Superior temporal gyrus (tissue), 1 donor: ENCODE measurements around the gene RBM28.

Experiments used
- DNase-seq: peaks from one replicate; pipeline ENCODE4 v3.0.0-alpha.2; 2016; ENCODE audit errors: extremely low spot score

RBM28 gene

DNA sequence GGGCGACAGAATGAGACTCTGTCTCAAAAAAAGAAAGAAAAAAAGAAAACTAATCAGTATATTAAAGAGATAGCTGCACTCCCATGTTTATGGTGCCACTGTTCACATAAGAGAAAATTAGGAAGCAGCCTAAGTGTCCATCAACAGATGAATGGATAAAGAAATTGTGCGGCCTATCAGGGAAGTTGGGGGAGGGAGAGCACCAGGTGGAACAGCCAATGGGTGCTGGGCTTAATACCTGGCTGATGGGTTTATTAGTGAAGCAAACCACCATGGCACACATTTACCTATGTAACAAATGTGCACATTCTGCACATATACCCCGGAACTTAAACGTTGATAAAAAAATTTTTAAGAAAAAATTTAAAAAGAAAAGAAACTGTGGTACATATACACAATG is 26.8 kb upstream of the RBM28 start:
- DNase-seq, result no peak

DNA sequence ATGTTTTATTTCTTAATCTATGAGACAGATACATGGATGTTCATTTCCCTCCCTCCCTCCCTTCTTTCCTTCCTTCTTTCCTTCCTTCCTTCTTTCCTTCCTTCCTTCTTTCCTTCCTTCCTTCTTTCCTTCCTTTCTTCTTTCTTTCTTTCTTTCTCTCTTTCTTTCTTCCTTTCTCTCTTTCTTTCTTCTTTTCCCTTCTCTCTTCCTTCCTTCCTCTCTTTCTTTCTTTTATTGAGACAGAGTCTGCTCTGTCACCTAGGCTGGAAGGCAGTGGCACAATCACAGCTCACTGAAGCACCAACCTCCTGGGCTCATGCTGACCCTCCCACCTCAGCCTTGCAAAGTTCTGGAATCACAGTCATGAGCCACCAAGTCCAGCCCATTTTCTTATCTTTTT is 23.3 kb upstream of the RBM28 start:
- DNase-seq, result no peak

DNA sequence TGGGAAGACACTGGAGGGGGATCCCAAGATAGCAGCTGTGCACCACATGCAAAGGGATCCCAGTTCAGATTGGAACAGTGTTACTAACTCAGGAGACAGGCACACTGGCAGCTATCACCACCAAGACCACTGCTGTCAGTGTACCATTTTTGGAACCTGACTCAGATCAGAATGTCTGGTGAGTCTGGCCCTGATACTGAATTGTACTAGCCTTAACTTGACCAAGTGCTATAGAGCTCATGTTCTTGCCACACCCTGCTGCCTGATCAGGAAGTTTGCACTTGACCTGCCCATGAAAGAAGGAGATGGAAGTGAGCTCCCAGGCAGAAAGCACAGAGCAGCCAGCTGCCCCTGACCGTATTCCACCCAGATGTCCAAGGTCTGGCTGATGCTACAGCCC is 22.6 kb upstream of the RBM28 start:
- DNase-seq, result no peak

DNA sequence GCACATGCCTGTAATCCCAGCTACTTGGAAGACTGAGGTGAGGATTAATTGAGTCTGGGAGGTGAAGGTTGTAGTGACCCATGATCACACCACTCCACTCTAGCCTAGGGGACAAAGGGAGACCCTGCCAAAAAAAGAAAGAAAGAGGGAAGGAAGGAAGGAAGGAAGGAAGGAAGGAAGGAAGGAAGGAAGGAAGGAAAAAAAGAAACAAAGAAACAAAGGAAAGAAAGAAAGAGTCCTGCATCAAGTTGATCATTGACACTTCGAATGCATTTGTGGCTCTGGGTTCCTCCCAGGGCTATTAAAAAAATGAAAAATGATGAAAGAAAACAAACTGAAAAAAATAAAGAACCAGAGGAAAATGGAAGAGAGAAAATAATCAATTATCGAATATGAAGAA is 21.7 kb upstream of the RBM28 start:
- no peak for DNase-seq

DNA sequence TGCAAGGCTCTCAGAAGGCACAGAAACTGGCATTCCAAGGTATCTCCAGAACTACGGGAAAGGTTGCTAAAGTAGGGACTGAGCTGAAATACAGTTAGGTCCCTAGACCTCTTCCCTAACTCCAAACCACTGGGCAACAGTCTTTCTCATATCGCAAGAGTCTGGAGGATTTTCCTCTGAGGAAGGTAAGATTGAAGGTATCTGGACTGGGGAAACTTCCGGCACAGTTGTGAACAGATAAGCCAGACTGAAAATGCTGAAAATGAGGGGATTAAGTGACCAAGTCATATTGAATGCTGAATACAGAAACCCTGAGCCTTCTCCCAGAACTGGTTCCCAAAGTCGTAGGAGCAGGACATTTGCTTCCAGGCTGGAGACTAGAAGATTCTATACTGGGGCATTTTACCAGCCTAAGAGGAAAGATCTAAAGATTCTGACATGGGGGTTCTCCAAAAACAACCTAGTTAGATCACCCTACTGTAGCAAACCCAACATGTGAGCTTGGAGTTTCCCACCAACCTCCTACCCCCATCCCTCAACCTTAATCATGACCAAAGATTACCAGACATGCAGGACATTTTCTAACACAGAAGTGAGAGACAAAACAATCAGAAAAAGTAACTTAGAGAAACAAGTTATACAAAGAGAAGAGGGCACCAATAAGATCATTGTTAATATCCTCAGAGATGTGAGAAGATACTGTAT is 20.6 kb upstream of the RBM28 start:
- no peak for DNase-seq

DNA sequence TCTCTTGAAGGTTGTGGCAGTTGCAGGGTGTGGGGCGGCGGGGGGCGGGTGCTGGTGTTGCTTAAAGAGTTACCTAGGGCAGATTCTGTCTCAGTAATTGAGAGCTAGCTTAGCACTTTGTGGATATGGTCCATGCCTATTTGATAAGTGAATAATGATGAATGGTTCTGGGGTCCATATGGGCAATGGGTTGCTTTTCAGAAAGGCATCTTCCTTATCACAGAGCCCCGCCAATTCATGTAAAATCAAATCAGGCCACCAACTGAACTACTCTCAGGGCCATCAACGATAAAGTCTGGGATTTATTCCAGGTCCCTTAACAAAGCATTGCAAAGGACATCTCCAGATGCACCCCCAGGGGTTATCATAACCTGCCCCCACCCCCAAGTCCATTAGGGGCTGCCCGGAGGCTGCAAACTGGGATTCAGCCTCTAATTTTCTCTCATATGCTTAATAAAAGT is 19.6 kb upstream of the RBM28 start:
- no peak for DNase-seq

DNA sequence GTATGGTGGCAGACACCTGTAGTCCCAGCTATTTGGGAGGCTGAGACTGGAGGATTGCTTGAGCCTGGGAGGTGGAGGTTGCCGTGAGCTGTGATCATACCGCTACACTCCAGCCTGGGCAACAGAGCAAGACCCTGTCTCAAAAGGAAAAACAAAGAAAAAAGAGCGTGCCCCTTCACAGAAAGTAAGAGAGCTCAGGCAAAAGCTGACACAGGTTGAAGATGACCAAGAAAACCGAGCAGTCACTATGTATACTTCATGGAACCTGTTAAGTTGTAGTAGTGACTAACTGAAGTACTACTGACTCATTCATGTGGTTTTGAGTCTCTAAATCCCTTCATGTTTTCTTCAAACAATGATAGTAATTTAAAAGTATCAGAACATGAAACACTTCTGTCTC is 19.0 kb upstream of the RBM28 start:
- no peak for DNase-seq

DNA sequence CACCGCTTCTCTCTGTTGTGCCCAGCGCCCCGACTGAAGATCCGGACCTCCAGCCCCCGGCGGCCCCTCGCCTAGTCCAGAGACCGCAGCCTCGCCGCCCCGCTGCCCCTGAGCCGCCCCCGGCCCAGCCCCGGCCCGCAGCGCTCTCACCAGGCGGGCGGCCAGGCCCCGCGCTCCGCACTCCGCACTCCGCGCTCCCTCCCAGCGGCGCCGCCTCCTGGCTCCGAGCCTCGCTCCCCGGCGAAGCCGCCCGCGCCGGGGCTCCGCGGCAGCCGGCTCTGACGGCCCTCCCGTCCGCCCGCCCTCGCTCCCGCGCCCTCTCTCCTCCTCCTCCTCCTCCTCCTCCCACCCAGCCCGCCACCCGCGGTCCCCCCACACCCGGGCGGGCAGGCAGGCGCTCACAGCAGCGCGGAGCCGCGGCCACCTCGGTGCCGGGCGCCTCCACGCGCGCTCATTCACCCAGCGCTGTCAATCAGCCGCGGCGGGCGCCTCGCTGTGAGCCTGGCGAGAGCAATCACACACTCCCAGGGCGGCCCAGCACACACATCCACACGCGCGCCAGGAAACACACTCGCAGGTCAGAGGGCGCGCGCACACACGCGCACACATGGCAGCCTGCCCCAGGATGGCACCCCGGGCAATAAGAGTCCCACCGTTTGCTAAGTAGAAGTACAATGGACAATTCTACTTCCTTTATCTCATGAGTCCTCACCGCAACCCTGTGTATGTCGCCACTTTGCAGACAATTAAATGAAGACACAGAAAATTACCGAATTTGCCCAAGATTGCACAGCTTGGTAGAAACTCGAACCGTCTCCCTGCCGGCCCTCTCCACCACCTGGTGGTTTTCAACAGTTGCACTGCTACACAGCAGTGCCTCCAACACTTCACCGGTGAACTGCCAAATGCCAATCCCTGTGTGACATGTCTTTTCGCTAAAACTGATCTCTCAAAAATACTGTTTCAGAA is 18.0 kb upstream of the RBM28 start, which contains the start of gene PRRT4:
TSS of gene PRRT4 (minus strand) at position 280 of the 969 bp plus-strand sequence.
- peak; percentile 16 for DNase-seq

DNA sequence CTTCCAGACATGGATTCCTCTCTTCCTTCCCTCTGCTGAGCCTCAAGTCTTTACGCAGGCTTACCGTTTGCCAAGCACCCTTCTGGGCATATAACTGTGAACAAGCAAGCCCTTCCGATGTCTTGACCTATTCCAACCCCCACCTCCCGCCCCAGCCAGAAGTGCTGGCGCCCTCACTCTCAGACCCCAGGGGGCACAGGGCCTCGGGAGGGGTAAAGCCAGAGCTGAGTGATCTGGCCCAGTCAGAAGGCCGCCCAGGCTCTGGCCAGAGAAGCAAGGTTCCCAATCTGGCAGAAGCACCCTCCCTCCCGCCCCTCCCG is 16.6 kb upstream of the RBM28 start:
- DNase-seq, result no peak

DNA sequence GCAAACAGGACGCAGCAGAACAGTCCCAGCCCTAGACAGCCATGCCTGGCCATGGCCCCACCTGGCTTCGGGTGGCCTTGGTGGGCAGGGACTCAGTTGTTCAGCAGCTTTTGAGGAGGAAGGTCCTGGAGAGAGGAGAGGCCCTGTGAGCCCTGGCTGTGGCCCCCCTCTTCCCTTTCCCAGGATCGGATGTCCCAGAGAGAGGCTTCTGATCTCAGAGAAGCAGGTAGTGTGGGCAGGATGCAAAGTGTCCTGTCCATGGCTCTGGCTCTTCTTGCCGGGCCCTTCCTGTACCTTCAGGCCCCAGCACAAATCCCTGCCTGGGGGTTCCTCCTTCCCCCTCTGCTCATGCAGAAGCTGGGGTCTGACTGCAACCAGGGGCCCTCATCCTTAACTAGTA is 16.2 kb upstream of the RBM28 start:
- DNase-seq, result no peak

DNA sequence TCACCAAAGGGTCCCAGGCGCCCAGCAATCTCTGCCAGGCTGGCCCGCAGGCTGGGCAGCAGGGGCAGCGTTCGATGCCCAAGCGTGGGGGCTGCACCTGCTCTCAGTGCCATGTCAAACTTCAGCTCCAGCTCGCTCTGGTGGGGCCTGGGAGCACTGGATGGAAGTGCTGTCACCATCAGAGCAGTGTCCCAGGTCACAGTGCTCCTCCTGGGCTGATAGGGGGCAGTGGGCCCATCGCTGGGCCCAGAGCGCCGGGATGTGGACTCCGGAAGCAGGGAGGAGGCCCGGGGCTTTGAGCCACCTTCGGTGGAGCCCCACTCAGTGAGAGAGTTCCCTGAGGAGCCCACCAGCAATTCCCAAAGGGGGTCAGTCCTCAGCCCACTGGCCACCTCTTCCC is 15.6 kb upstream of the RBM28 start:
- DNase-seq, result no peak

DNA sequence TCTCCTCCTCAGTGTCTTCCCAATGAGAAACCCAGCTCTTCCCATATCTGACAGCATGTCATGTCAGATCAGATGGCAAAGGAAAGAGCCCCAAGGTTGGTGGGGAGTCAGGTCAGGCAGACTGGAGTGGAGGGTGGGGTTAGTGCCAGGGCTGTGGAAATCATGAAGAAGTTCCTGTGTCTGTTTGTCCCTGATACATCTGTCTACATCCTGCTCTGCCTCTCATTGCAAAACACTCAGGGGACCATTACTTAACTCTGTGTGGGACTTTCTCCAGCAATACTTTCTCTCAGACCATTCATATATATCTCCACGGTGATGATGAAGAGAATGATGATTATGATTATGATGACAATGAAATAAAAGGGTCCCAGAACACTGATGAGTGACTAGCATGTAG is 14.5 kb upstream of the RBM28 start:
- DNase-seq, result no peak

DNA sequence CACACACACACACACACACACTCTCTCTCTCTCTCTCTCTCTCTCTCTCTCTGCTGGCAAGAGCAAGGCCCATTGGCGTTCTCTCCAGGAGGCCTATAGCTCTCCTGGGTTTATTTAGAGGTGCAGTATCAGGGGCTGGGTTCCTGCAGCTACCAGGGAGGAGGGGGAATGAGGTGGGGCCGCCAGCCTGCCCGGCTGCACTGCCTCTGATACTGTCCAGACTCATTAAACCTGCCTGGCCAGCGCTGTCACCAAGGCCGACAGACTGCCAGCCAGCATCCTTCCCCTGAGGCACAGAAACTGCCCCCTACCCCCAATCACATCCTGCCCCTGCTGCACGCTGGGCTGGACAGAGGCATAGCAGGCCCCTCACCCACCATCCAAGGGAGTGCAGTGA is 13.5 kb upstream of the RBM28 start:
- no peak for DNase-seq

DNA sequence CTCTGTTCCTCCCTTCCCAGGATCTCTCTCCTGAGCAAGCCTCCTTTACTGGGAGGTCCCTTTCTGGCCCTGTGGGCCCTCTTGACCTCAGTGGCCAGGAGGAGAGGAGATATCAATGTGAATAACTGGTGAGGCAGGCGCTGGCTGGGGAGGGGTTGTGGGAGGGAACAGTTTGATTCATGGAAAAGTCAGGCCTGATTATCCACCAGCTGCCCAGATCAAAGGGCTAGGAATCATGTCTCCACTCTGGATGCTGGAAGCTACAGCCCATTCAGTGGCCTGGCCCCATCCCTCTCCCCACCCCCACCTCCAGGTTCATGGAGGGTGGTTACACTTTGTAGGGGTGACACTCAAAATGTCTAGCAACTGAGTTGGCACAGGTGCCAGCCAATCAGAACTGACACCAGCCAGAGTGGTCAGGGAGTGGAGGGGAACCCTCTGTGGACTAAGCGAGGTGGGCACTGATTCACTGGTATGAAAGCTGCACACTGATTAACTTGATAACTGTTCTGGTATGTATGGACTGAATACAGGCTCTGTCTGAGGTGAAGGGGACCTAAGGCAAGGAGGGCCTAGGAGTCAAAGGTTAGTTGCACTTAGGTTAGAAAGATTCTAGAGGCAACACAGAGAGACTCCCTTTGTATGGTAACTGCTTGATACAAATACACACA is 13.0 kb upstream of the RBM28 start:
- no peak for DNase-seq

DNA sequence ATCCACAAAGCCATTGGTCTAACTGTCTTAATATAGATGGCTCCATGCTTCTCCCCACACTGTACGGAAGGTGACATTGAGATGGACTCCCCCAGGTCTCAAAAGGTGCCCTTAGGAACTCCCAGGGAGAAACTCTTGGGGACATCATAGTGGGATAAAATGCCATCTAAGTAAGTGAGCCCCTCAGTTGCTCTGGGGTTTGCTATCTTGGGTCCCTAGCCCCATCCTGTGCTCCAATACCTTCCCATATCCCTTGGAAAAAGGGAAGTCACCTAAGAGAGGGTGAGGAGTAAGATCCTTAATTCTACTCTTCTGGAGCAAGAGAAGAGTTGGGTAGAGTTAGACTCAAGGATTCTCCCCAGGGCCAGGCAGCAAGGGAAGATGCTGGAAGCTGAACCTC is 9.9 kb upstream of the RBM28 start:
- no peak for DNase-seq

DNA sequence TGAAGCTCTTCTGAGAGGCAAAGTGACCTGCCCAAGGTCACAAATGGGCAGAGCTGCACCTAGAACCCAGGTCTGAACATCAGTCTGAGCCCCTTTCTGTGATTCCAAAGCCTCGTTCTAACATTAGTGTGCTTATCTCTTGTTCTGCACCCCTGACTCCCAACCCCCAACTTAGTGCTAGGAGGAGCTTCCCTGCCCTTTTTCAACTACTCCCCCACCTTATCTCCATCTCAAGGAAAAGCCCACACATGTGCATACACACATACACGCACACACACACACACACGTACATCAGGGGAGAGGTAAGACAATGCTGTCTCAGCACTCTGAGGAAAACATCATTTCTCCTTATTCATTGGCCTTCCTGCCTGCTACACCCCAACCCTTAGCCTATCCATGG is 9.5 kb upstream of the RBM28 start:
- DNase-seq, result no peak

DNA sequence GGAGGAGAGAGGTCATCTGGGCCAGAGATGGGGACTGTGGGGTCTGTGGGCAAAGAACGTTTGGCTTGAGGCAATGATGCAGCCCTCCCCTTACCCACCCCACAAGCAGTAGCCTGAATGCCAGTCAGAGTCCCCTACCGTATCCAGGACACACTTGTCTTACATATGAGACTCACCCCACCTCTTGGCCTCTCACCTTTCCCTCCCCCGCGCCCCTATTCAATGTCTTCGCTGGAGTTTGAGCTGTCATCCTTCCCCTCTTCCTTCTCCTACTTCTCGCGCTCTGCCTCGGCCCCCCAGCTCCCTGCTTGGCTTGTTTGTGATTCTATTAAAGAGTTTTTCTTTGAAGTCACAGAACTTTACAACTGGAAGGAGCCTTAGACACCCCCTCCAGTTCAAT is 8.9 kb upstream of the RBM28 start:
- no peak for DNase-seq

DNA sequence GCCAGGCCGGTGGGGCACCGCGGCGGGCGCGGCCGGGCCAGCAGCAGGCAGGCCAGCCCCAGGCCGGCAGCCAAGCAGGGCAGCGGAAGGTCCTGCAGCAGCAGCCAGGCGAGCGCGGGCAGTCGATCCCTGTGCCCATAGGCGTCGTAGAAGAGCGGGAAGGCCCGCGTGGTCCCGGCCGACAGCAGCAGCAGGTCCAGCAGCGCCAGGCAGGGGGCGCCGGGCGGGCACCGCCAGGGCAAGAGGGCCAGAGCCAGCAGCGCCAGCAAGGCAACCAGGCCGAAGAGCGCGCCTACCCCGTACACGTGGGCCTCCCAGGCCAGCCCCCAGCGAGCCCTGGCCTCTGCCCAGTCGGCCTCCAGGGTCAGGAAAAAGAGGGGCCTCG is 8.4 kb upstream of the RBM28 start:
- DNase-seq, result no peak

DNA sequence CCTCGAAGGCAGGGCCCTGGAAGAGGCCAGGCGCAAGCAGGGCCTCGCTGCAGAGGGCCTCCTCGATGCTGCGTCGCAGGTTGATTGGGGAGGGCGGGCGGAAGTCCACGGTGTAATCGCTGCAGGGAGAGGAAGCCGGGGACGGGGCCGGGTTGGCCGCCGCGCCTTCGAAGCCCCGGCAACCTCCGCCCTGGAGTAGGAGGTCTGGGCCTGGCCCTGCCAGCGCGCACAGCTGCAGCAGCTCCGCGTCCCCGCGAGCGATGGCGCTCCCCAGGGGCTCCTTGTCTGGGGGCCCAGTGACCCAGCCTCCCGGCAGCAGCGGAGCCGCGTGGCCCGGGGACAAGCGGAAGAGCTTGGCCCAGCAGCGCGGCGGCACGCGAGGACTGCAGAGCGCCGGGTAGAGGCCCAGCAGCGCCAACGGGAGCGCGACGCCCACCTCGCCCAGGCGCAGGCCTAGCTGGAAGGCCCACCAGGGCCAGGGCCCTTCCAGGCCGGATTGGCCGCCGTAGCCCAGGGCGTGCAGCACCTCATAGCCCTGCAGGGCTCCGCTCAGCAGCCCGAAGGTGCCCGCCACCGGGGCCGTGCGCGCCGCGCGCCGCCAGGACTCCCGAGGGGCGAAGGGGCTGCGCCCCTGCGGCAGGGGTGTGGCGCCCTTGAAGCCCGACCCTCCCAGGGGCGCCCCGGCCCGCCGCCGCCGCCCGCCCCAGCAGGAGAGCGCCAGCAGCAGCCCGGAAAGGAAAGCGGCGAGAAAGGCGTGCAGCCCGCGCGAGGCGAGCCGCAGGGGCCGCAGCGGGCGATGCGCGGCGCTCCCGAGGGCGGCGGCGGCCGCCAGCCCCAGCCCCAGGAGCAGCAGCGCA is 7.8 kb upstream of the RBM28 start:
- DNase-seq, result no peak

DNA sequence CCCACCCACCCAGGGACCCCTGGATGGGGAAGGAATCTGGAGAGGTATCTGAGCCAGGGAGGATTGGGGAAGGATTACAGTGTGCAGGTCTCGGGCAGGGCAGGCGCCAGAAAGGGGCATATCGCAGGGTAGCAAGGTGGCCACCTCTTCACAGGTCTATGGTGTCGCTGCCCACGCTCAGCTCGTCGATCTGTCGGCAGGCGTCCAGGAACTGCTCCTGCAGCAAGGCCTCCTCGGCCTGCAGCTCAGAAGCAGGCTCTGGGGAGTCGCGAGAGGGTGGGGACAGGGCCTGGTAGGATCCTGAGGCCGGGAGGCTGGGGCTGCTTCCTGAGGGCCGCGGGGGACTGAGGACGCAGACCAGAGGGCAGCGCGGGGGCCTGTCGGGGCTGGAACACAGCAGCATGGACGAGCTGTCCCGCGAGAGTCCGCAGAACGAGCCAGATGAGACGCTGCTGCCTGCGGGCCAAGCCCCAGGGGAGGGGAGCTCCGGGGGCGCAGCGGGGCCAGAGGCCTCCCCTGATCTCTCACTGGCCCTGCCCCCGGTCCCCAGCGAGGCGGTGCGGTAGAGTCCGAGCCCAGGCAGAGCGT is 7.1 kb upstream of the RBM28 start:
- no peak for DNase-seq

DNA sequence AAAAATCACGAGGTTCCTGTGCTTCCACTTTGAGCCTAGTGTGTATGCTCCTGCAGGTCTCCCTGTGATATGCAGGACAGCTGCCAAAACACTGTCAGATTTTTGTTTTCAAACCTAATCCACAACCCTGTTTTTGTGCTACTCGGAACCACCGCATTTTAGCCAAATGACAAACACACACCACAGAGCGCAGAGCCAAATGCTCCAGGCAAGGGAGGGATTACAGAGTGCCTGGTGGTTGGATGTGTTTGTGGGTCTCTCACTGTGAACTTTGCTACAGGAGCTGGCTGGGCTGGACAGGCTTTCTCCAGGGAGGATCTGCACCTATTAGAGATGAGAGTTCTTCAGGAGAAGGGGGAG is 5.7 kb upstream of the RBM28 start:
- no peak for DNase-seq
